ENCODE data around the gene TENM3. TPM values are rescaled to one million over a fixed set of nuclear protein-coding genes. Genes with fewer than 3 reads are reported as not detected.

The TENM3 gene
- total RNA-seq, 4 donors from 2014 or later, result 0.64 to 5.5 (median 2.1) TPM

DNA sequence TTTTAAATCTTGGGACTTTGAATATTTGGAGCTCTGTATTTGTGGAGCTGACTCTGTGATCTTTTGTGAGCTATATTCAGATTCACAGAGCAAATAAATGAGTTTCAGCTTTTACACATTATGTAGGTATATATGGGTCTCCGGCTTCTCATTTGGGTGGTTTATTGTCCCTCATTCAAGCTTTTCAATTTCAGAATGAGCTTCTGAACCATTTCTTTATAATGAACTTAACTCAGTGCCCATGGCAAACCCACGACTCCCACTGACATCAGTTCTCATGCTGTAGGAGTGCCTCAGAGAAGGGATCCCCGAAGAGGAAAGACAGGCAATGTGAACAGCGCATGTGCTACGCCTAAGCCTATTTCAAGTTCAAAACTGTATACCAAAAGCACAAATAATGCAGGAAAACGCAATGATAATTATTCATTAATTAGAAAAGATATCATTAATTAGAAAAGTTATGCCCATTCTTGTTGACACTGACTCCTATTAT is 517.4 kb downstream of the TENM3 start:
- no peak for DNase-seq
- H3K4me3 ChIP-seq, result no peak overlapping the region
- H3K36me3 ChIP-seq, result no peaks in the 10 kb centered on the region
- intact Hi-C loops (cut with DNase I), result no loop called here
- no peaks in the 10 kb centered on the region for H3K4me1 ChIP-seq
- H3K27me3 ChIP-seq, result no peaks in the 10 kb centered on the region
- H3K27ac ChIP-seq, result no peak overlapping the region
- 84 to 89% methylated on average over 6 of the region's 6 CpGs for WGBS, 2 donors
- no peaks in the 10 kb centered on the region for H3K9me3 ChIP-seq
- TF ChIP-seq POLR2A (IDR thresholded peaks at IDR 0.05), result no peak
- TF ChIP-seq, protein P1, sequence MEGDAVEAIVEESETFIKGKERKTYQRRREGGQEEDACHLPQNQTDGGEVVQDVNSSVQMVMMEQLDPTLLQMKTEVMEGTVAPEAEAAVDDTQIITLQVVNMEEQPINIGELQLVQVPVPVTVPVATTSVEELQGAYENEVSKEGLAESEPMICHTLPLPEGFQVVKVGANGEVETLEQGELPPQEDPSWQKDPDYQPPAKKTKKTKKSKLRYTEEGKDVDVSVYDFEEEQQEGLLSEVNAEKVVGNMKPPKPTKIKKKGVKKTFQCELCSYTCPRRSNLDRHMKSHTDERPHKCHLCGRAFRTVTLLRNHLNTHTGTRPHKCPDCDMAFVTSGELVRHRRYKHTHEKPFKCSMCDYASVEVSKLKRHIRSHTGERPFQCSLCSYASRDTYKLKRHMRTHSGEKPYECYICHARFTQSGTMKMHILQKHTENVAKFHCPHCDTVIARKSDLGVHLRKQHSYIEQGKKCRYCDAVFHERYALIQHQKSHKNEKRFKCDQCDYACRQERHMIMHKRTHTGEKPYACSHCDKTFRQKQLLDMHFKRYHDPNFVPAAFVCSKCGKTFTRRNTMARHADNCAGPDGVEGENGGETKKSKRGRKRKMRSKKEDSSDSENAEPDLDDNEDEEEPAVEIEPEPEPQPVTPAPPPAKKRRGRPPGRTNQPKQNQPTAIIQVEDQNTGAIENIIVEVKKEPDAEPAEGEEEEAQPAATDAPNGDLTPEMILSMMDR (IDR thresholded peaks at IDR 0.05), result no peak

DNA sequence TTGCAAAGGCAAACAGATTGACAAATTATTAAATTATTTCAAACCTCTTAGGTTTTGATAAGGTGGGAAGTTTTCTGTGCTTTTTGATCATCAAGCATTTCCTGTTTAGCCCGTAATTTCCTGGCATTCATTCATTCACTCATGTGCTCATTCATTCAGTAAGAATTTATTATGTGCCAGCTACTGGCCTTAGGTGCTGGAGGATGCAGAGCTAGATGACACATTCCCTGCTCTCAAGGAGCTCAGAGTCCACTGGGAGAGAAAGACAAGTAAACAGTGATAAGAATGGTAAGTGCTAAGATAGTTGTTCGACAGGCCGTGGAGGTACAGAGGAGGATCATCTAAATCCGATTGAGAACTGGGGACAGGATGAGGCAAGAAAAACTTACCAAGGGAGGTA is 520.9 kb downstream of the TENM3 start:
- no peak for DNase-seq
- WGBS, 2 donors, result 35 to 45% methylated on average over 4 of the region's 4 CpGs
- intact Hi-C loops (cut with DNase I), result no loop called here

DNA sequence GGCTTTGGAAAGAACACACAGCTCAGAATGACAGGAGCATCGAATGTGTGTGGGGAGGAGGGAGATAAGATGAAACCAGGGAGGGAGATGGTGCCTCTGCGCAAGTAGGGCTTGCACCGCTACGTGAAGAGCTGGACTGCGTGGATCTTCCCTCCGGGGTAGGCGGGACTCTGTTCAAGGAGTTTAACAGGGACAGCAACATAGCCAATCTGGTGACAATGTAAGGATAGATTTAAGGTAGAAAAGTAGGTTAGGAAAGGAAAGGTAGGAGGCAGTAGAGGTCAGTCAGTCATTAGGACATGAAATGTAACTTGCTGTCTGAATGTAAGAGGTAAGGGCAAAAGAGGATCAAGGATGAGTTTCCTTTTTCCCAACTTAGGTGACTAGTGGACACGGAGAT is 521.4 kb downstream of the TENM3 start:
- no peaks in the 10 kb centered on the region for H3K9me3 ChIP-seq
- no peak overlapping the region for H3K27ac ChIP-seq
- TF ChIP-seq, protein P1 (IDR thresholded peaks at IDR 0.05), result no peak
- TF ChIP-seq POLR2A (IDR thresholded peaks at IDR 0.05), result no peak
- no peaks in the 10 kb centered on the region for H3K27me3 ChIP-seq
- H3K36me3 ChIP-seq, result no peaks in the 10 kb centered on the region
- no peak for DNase-seq
- WGBS, 2 donors, result 77 to 88% methylated on average over 8 of the region's 8 CpGs
- intact Hi-C loops (cut with DNase I), result no loop called here
- no peaks in the 10 kb centered on the region for H3K4me1 ChIP-seq
- no peak overlapping the region for H3K4me3 ChIP-seq

More for the DNA sequence above, 520.9 kb downstream of the TENM3 start:
- Histone ChIP-seq H3K9me3 (no peaks in the 10 kb centered on the region), H3K27me3 (no peaks in the 10 kb centered on the region), H3K4me1 (no peaks in the 10 kb centered on the region), H3K36me3 (no peaks in the 10 kb centered on the region), H3K27ac (no peak overlapping the region), H3K4me3 (no peak overlapping the region)
- TF ChIP-seq, protein P1 (IDR thresholded peaks at IDR 0.05), result no peak
- no peak for TF ChIP-seq POLR2A (IDR thresholded peaks at IDR 0.05)

DNA sequence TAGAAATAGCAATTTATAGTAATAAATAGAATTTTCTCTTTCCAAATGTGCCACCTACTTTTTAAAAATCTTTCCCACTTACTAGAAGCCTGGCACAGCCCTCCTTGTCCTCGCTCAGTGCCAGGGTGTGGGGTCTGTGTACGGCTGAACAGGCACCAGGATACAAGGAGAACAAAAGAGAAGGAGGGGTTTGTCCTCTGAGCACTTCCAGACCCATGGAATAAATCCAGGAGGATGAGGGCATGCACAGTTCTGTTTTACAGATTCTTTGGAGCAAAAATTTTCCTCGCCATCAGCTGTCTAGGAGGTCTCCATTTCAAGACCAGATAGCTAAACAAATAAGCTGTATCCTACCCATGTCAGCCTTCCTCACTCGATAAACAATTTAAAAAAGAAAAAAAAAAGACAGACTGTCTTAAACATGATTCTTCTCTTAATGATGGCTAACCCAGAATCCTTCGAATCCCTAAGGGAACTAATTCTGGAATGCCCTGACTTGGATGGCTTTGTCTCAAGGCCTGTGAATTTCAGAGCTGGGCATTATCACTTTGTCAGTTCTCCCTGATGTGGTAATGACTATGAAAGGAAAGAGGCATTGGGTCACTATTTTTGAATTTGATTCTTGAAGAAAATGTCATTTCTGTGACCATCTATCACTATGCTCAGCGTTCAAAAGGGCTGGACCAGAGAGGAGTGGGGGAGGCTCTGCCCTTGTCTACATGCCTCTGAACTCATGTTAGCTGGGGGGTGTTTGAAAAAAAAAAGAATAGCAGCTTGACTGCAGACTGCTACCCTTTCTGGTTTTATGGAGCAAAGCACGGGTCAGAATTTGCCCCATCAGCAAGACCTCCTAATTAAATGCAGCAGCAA is 523.0 kb downstream of the TENM3 start:
- intact Hi-C loops (cut with DNase I), result no loop called here
- H3K27me3 ChIP-seq, result no peaks in the 10 kb centered on the region
- DNase-seq, result no peak
- WGBS, 2 donors, result 70 to 78% methylated on average over 7 of the region's 7 CpGs
- no peaks in the 10 kb centered on the region for H3K4me1 ChIP-seq
- no peaks in the 10 kb centered on the region for H3K36me3 ChIP-seq
- H3K9me3 ChIP-seq, result no peaks in the 10 kb centered on the region
- no peak overlapping the region for H3K4me3 ChIP-seq
- no peak for TF ChIP-seq POLR2A (IDR thresholded peaks at IDR 0.05)
- H3K27ac ChIP-seq, result no peak overlapping the region

DNA sequence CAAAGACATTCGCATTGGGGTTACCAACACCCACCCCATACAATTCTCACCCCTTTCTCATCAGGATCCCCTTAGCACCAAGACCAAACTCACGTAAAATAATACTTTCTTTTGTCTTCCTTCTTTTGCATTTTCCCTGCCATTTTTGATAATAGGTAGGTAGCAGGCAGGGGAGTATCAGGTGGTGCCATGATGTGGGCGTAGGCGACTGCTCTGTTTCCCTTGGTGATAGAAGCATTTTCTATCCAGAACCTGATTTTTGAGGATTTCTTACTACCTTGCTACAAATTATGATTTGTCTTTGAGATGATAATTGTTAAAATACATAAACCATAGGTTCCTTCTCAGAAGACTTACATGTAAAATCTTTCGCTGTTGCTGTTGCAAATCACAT is 523.7 kb downstream of the TENM3 start:
- Histone ChIP-seq H3K9me3 (no peaks in the 10 kb centered on the region), H3K27ac (no peak overlapping the region), H3K36me3 (no peaks in the 10 kb centered on the region), H3K4me1 (no peaks in the 10 kb centered on the region), H3K4me3 (no peak overlapping the region), H3K27me3 (no peaks in the 10 kb centered on the region)
- 95% methylated on average over 5 of the region's 5 CpGs for WGBS, 2 donors
- intact Hi-C loops (cut with DNase I), result no loop called here
- DNase-seq, result no peak
- TF ChIP-seq, protein P1 (IDR thresholded peaks at IDR 0.05), result no peak
- TF ChIP-seq POLR2A (IDR thresholded peaks at IDR 0.05), result no peak

All from esophagus squamous epithelium (tissue), 5 donors.